HG02884 (cell line): ENCODE data around the gene ARHGEF38.

Experiments
- ATAC-seq: cut with Tn5 transposase; IDR thresholded peaks from one replicate; pipeline ENCODE4 v1.9.1; 2021; ENCODE audit warnings: mild to moderate bottlenecking, moderate library complexity; ENCODE audit not compliant: unreplicated experiment

Gene ARHGEF38

DNA sequence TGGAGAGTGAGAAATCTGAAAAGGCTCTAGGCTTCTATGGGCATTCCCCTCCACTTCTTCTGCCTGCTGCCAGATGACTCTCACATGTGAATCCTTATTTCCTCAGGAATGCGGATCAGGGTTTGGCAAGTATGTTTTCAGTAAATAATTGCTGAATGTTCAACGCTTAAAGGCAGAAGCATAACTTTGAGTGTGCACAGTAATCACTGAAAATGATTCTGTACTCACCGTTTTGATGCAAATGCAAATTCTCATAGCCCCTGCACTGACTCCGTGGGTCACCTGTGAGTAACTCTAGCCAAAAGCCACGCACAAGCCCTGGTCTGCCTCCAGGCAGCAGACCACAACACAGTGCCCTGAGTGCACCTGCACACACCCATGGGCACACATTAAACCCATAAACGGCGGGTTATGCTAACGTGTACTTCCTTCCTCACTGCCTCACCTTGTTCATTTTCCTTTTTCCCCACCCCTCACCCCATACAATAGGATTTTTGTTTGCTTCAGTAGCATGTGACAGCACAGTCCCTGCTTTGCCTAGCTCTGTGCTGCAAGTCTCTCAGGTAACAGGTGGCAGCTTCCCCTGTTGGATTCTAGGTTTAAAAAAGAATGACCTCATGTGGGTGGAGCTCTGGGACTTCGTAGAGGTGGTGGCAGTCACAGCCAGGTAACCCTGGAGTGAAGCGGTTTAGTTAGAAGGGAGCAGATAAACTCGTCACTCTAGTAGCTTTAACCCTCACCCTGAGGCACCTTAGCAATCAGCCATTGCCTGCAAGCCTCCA, at the start of gene ARHGEF38:
Gene ARHGEF38 (plus strand): TSS at position 656 of the 782 bp plus-strand sequence. CDS start 146 bp downstream, outside the sequence.
- no peak for ATAC-seq

DNA sequence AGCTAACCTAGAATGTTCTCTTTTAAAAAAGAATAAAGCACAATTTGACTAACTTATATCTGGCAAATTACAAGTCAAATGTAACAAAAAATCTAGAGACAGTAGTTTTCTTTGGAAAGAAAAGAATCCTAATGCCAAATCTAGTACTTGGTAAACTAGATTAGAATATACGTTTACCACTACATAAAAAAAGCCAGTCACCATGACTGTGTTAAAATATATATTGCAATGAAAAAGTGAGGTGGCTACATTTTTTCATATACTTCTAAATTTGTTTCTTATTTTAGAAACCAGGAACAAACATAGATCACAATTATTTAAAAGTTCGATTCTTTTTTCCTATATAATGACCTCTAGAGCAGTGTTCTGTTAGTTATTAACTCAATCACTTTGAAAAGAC, 48.9 kb upstream of the ARHGEF38 start:
- no peak for ATAC-seq

GRCh38 chr4:105504744-105505143, 47.7 kb upstream of the ARHGEF38 start:
- no peak for ATAC-seq

- peak; percentile 96 for ATAC-seq
Observed at GRCh38 chr4:105509291-105509690, 43.1 kb upstream of the ARHGEF38 start.

GRCh38 chr4:105509714-105510113, 42.7 kb upstream of the ARHGEF38 start:
- peak; percentile 15 for ATAC-seq

GRCh38 chr4:105510245-105510644, 42.2 kb upstream of the ARHGEF38 start:
- no peak for ATAC-seq

DNA sequence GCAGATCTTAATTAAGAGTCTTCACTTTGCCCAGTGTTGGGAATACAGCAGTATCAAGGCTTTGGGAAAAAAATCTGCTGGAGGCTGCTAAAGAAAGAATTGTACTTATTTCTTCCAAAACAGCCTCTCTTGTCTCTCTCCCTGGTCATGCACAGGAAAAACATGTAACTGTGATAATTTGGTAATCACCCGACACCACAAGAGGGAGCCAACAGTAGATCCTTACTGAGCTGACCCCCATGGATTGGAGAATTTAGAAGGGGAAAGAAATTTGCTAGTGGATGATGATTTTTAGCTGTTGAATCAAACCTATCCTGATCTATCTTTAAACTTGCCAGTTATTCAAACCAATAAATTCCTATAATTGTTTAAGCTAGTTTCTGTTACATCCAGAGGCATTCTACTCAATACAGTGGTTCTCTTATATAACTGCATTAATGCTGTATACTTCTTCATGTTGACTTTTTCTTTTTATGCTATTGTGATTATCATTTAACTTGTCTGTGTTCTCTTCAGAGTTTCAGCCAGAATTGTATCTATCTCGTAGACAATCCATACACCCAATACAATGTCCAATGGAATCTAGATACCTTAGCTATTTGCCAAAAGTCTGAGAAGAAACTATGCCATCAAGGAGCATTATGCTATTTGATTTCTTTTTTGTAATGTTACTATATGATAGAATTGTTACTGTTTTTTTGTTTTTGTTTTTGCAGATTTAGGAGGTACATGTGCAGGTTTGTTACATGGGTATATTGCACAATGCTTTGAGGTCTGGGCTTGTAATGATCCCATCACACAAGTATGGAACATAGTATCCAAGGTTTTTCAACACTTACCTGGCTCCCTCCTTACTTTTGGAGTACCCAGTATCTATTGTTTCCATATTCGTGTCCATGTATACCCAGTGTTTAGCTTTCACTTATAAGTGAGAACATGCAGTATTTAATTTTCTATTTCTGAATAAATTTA, 31.3 kb upstream of the ARHGEF38 start:
- peak; percentile 72 for ATAC-seq

GRCh38 chr4:105526656-105527055, 25.8 kb upstream of the ARHGEF38 start:
- no peak for ATAC-seq

DNA sequence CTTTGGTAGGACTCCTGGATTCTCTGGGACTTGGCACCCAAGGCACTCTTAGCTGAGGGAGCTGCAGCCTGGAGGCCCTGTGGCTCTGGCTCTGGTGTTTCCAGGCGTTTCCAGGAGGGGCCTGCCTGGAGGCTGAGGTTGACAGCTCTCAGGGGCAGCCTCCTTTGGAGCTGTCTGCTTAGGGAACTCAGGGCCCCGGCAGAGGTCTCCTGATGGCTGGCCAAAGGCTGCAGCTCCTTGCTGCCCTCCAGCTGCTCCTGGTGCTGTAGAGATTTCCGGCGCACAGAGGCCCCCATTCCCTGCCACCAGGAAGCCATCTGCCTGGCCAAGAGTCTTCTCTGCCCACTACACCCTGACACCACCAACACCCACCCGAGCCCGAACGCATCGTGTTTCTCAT, 25.3 kb upstream of the ARHGEF38 start:
- ATAC-seq: no peak

GRCh38 chr4:105536601-105537000, 15.8 kb upstream of the ARHGEF38 start:
- no peak for ATAC-seq

- no peak for ATAC-seq
Observed at GRCh38 chr4:105541420-105541819, 11.0 kb upstream of the ARHGEF38 start.

DNA sequence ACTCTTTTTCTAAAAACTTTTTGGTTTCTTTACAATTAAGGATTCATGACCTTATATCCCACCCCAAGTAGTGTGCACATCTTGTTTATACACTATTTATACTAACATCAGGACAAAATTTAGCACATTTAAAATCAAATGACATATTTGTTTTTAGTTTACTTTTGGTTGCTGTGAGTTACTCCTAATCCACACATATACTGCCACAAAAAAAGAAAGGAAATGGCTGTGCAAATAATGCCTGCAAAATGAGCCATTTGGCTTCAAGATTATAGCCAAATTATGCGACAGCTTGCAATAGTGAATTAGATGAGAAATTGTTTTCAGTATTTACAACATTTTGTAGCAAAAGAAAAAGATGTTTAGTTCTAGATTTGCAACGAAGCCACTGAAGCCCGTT, 10.4 kb upstream of the ARHGEF38 start:
- no peak for ATAC-seq

DNA sequence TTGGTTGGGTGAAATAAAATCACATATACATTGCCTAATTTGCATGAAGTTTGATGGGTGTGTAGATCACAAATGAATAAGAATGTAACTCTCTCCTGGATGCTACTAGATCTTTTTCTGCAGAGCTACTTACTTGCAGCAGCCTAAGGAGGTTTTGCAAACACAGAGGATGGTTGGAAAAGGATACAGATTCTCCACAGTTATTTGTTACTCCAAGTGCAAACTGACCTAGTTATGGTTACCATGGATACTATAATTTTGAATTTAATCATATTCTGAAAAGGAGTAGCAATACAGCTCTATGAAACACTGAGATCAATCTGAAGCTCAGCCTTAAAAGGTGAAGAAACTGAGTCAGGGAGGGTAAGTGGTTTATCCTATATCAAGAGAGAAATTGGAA, 9.1 kb upstream of the ARHGEF38 start:
- ATAC-seq: no peak

- ATAC-seq: no peak
Observed at GRCh38 chr4:105543881-105544280, 8.5 kb upstream of the ARHGEF38 start.

DNA sequence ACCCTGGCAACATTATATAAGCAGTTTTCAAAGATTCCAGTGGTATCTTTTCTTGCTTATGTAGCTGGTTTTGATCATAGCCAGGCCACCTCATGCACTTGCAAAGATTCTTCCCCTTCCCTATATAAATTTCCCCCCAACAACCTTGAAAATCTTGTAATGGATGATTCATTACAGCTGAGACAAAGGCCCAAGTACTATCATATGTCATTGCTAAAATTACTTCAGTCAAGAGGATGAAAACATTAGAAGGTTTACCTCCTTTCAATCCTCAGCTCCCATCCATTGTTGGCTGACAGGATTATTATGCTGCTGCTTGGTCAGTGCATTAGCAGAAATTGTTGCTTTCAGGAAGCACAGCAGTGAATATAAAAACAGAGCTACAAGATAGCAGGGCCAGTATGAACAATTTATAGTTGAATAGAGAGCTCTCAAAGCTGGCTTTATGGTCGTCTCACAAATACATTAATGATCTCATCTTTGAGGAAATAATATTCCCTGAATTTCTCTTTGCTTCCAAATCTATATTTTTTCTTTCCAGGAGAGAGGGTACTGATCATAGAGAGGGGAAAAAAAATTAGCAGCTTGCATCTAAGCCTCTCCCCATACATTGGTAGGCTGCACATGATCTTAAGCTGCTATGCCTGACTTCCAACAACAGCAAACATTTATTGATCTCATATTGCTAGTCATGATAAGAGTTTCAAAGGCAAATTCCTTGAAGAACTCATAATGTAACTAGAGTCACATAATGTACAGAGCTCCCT, 7.7 kb upstream of the ARHGEF38 start:
- no peak for ATAC-seq

DNA sequence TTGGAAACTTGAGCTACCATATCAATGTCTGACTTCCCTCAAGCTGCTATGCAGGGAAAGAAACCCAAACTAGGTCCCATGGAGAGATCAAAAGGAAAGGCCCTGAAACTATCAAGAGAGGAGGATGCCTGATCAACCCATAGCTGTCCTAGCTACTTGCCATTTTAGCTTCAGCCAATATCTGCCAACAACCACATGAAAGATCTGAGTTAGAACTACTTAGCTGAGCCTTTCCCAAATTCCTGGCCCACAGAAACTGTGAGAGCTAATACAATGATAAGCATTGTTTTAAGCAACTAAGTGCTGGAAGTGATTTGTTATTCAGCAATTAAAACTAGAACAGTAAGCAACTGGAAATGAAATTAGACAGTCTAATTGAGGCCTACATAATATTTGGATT, 6.3 kb upstream of the ARHGEF38 start:
- no peak for ATAC-seq

- no peak for ATAC-seq
Observed at GRCh38 chr4:105547769-105548168, 4.7 kb upstream of the ARHGEF38 start.

DNA sequence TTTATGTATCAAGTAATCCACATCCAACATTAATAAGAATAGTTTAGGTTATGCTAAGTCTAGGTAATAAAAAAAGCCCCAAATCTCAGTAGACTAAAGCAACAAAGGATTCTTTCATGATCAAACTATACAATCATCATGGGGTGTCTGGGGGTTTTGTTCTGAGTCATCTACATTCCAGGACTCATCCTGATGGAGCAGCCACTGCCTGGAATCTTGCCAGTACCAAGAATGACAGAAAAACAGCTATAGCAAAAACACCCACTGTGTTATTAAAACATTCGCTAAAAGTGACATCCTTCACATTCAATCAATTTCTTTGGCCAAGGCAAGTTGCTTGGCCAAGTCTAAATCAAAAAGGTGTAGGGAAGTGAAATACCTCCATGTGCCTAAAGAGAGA, 3.9 kb upstream of the ARHGEF38 start:
- no peak for ATAC-seq

DNA sequence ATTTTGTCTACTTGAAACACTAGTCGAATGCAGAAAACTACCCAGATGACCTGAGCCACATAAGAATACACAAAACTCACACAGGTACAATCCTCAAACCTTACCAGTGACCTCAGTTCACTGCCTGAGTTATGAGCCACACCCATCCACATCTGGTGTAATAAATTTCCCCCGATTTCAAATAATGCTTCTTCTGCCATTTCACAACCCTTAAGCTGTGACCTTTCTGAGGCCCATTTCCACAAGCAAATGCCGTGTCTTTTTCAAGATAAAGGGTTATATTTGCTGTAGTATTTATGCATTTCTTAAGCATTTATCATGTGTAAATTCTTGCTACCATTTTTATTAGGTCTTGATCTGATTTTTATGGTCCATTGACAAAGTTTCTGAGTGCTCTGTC, 1.8 kb upstream of the ARHGEF38 start:
- ATAC-seq: no peak

DNA sequence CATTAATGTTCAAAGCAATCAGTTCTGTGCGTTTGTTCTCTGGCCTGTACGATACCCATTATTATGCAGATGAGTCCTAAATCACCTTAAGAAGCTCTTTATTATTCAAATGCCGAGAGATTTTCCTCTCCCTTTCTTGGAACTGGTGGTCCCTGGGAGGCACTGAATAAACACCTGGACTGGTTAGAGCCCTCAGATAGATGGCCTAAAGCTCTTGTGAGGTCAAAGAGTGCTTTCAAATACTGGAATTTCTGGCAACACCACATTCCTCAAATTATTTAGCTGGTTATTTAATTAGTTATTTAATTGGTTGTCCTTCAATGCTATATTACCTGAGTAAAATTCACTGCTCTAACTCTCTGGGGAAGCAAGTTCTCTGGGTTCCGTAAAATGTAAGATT, 3.0 kb downstream of the ARHGEF38 start:
- ATAC-seq: no peak

GRCh38 chr4:105556206-105556605, 3.8 kb downstream of the ARHGEF38 start:
- no peak for ATAC-seq
